IMR-90 (cell line): Measurements from ENCODE around the gene FCHO1. TPM values are rescaled to one million over a fixed set of nuclear protein-coding genes. Genes with fewer than 3 reads are reported as not detected.

Experiments
- ATAC-seq: fragments of 200-7000 bp; cut with Tn5 transposase; 2 replicates; pipeline ENCODE4 v1.9.1; 2020; ENCODE audit warnings: low read depth, mild to moderate bottlenecking, moderate library complexity
- BruUV-seq: library from RNA; stranded (reverse); fragments of 400-500 nt; replicated peaks from 2 replicates; lab custom pipeline; 2021; lab: Mats Ljungman, UMichigan
- CTCF ChIA-PET: fragments of 300-600 bp; formaldehyde crosslinking; extraction: SDS; loops from one replicate; lab custom pipeline; 2021; ENCODE audit warnings: antibody characterized with exemption; lab: Yijun Ruan, JAX
- POLR2A ChIA-PET: fragments of 300-600 bp; sonication (Branson Sonifier 250); formaldehyde crosslinking; loops from one replicate; lab custom pipeline; 2022; ENCODE audit warnings: antibody characterized with exemption; ENCODE audit not compliant: unreplicated experiment; lab: Charles Lee
- DNase-seq: peaks from one replicate; pipeline ENCODE4 v3.0.0; 2013
- H2AFZ ChIP-seq: replicated peaks from 2 replicates; pipeline ENCODE3; 2013; ENCODE audit warnings: low read length, mild to moderate bottlenecking; ENCODE audit not compliant: poor library complexity
- H2AK5ac ChIP-seq: 2 replicates; pipeline ENCODE4 v1.6.1; 2013; ENCODE audit warnings: low read depth, low read length, inconsistent platforms
- H2AK9ac ChIP-seq: replicated peaks from 2 replicates; pipeline ENCODE3; 2013; ENCODE audit warnings: mild to moderate bottlenecking, low read depth, low read length, moderate library complexity; ENCODE audit not compliant: poor library complexity
- H2BK120ac ChIP-seq: 2 replicates; pipeline ENCODE4 v1.6.1; 2013; ENCODE audit warnings: low read depth, low read length, inconsistent platforms
- H2BK15ac ChIP-seq: 3 replicates; pipeline ENCODE4 v1.6.1; 2013; ENCODE audit warnings: low read depth, low read length, inconsistent platforms
- H2BK20ac ChIP-seq: 2 replicates; pipeline ENCODE4 v1.6.1; 2013; ENCODE audit warnings: low read depth, mild to moderate bottlenecking, inconsistent platforms, low read length, moderate library complexity
- H2BK5ac ChIP-seq: 2 replicates; pipeline ENCODE4 v1.6.1; 2013; ENCODE audit warnings: mild to moderate bottlenecking, low read depth, low read length, inconsistent platforms; ENCODE audit not compliant: poor library complexity, severe bottlenecking
- H3K14ac ChIP-seq: replicated peaks from 2 replicates; pipeline ENCODE4 v1.6.1; 2013; ENCODE audit warnings: low read depth, low read length, inconsistent platforms
- H3K18ac ChIP-seq: 2 replicates; pipeline ENCODE4 v1.6.1; 2013; ENCODE audit warnings: low read depth, low read length, control low read depth
- H3K23ac ChIP-seq: 2 replicates; pipeline ENCODE4 v1.6.1; 2013; ENCODE audit warnings: low read depth, low read length, inconsistent platforms
- H3K27ac ChIP-seq: 2 replicates; pipeline ENCODE4 v1.5.1; 2013; ENCODE audit warnings: mild to moderate bottlenecking, control low read depth, low read length; ENCODE audit not compliant: insufficient read depth
- H3K27me3 ChIP-seq: 2 replicates; pipeline ENCODE4 v1.6.1; 2013; ENCODE audit warnings: low read length; ENCODE audit not compliant: control insufficient read depth, insufficient read depth
- H3K36me3 ChIP-seq: 2 replicates; pipeline ENCODE4 v1.6.1; 2013; ENCODE audit warnings: low read length, mixed read lengths; ENCODE audit not compliant: control insufficient read depth, insufficient read depth
- H3K4ac ChIP-seq: 2 replicates; pipeline ENCODE4 v1.6.1; 2013; ENCODE audit warnings: low read depth, low read length, inconsistent platforms
- H3K4me1 ChIP-seq: 2 replicates; pipeline ENCODE4 v1.6.1; 2013; ENCODE audit warnings: low read length, mixed read lengths; ENCODE audit not compliant: control insufficient read depth, insufficient read depth
- H3K4me2 ChIP-seq: 2 replicates; pipeline ENCODE4 v1.6.1; 2013; ENCODE audit warnings: low read depth, mild to moderate bottlenecking, control low read depth, low read length, moderate library complexity
- H3K4me3 ChIP-seq: 2 replicates; pipeline ENCODE4 v1.5.1; 2013; ENCODE audit warnings: low read depth, mild to moderate bottlenecking, control low read depth, low read length, moderate library complexity; ENCODE audit not compliant: insufficient read depth
- H3K56ac ChIP-seq: 2 replicates; pipeline ENCODE4 v1.6.1; 2013; ENCODE audit warnings: low read length, inconsistent platforms; ENCODE audit not compliant: insufficient read depth; ENCODE audit errors: extremely low read depth
- H3K79me1 ChIP-seq, 2 experiments: 2 replicates each; pipeline ENCODE4 v1.6.1; 2013; ENCODE audit warnings: low read length in 2 of 2, inconsistent platforms in 1 of 2, low read depth in 1 of 2
- H3K9ac ChIP-seq: 2 replicates; pipeline ENCODE4 v1.6.1; 2013; ENCODE audit warnings: low read depth, low read length, control low read depth
- H3K9me1 ChIP-seq: 2 replicates; pipeline ENCODE4 v1.6.1; 2013; ENCODE audit warnings: low read length, inconsistent platforms; ENCODE audit not compliant: insufficient read depth
- H3K9me3 ChIP-seq: 2 replicates; pipeline ENCODE4 v1.6.1; 2013; ENCODE audit warnings: low read length; ENCODE audit not compliant: control insufficient read depth, insufficient read depth
- H4K20me1 ChIP-seq: 2 replicates; pipeline ENCODE4 v1.6.1; 2013; ENCODE audit warnings: low read length, inconsistent platforms; ENCODE audit not compliant: insufficient read depth
- H4K5ac ChIP-seq: 2 replicates; pipeline ENCODE4 v1.6.1; 2013; ENCODE audit warnings: mild to moderate bottlenecking, low read depth, low read length, control low read depth
- H4K8ac ChIP-seq, 2 experiments: 2 replicates each; pipeline ENCODE4 v1.6.1; 2013; ENCODE audit warnings: low read depth in 2 of 2, low read length in 2 of 2, control low read depth in 1 of 2, inconsistent platforms in 1 of 2
- H4K91ac ChIP-seq: 2 replicates; pipeline ENCODE4 v1.6.1; 2013; ENCODE audit warnings: low read depth, low read length, inconsistent platforms; ENCODE audit not compliant: insufficient read depth
- BHLHE40 ChIP-seq: fragments of 150-350 bp; IDR thresholded peaks from 2 replicates; pipeline ENCODE4 v1.6.1; 2016; ENCODE audit warnings: mild to moderate bottlenecking, low read depth, low read length
- CHD1 ChIP-seq: IDR thresholded peaks from 2 replicates; pipeline ENCODE4 v1.6.1; 2012; ENCODE audit warnings: low read depth, low read length, improper control_type of control experiment
- CTCF ChIP-seq: conservative IDR thresholded peaks from 2 replicates; pipeline ENCODE4 v1.5.1; 2012; ENCODE audit warnings: mild to moderate bottlenecking, low read depth, low read length, improper control_type of control experiment
- ELK1 ChIP-seq: fragments of 150-350 bp; IDR thresholded peaks from 2 replicates; pipeline ENCODE4 v1.6.1; 2016; ENCODE audit warnings: low read depth, mild to moderate bottlenecking, low read length, moderate library complexity, borderline replicate concordance
- FOS ChIP-seq: fragments of 150-350 bp; IDR thresholded peaks from 2 replicates; pipeline ENCODE4 v1.6.1; 2016; ENCODE audit warnings: low read depth, low read length
- MAFK ChIP-seq: IDR thresholded peaks from 2 replicates; pipeline ENCODE4 v1.6.1; 2012; ENCODE audit warnings: low read depth, low read length, improper control_type of control experiment
- MAZ ChIP-seq: IDR thresholded peaks from 2 replicates; pipeline ENCODE4 v1.6.1; 2012; ENCODE audit warnings: low read depth, mild to moderate bottlenecking, low read length, improper control_type of control experiment, moderate library complexity, borderline replicate concordance
- MXI1 ChIP-seq: IDR thresholded peaks from 2 replicates; pipeline ENCODE4 v1.6.1; 2012; ENCODE audit warnings: low read depth, mild to moderate bottlenecking, low read length, moderate library complexity, borderline replicate concordance
- NFE2L2 ChIP-seq: fragments of 150-350 bp; IDR thresholded peaks from 2 replicates; pipeline ENCODE4 v1.6.1; 2016; ENCODE audit warnings: low read depth, mild to moderate bottlenecking, low read length
- POLR2A ChIP-seq: IDR thresholded peaks from 2 replicates; pipeline ENCODE4 v1.6.1; 2012; ENCODE audit warnings: mild to moderate bottlenecking, low read depth, low read length
- RAD21 ChIP-seq: IDR thresholded peaks from 2 replicates; pipeline ENCODE4 v1.6.1; 2012; ENCODE audit warnings: low read length, improper control_type of control experiment
- RCOR1 ChIP-seq: IDR thresholded peaks from 2 replicates; pipeline ENCODE4 v1.6.1; 2012; ENCODE audit warnings: mild to moderate bottlenecking, low read length, improper control_type of control experiment; ENCODE audit not compliant: insufficient replicate concordance
- RFX5 ChIP-seq: IDR thresholded peaks from 2 replicates; pipeline ENCODE4 v1.8.0; 2012; ENCODE audit warnings: low read depth, mild to moderate bottlenecking, low read length, moderate library complexity
- SMC3 ChIP-seq: fragments of 150-350 bp; IDR thresholded peaks from 2 replicates; pipeline ENCODE4 v1.6.1; 2016; ENCODE audit warnings: low read depth, mild to moderate bottlenecking, antibody characterized with exemption, low read length, moderate library complexity
- WGBS, 2 experiments: methylation state at CpG; one replicate each; pipeline versions ENCODE4 v1.1.5 to v1.1.7; 2013; ENCODE audit warnings: missing lambda C conversion rate in 2 of 2; ENCODE audit not compliant: insufficient read length in 1 of 2; ENCODE audit errors: extremely low coverage in 2 of 2; 5-methylcytosine and 5-hydroxymethylcytosine counted together
- dilution Hi-C: fragments of 300-500 bp; cut with HindIII; formaldehyde crosslinking; loops from one replicate; pipeline ENCODE4 v1.14.3; 2018; ENCODE audit warnings: low sequenced_read_pairs; ENCODE audit not compliant: unreplicated experiment
- in situ Hi-C: fragments of 300-500 bp; cut with MboI; formaldehyde crosslinking; loops from 3 replicates; pipeline ENCODE4 v1.14.3; 2019; ENCODE audit warnings: low sequenced_read_pairs, inconsistent platforms, mixed read lengths
- intact Hi-C: fragments of 100-400 bp; cut with micrococcal nuclease; formaldehyde crosslinking; loops from 2 replicates; pipeline ENCODE4 v1.10.0; 2022
- polyA plus RNA-seq, 3 experiments: library from polyadenylated mRNA; depleted of rRNA; stranded (reverse); fragments of >200 nt; gene quantifications; 2 replicates each; pipeline ENCODE4 v1.2.3, GENCODE V29; 2012; ENCODE audit warnings: low replicate concordance in 1 of 3
- total RNA-seq: library from RNA; depleted of rRNA; stranded (reverse); fragments of >200 nt; gene quantifications from 2 replicates; pipeline ENCODE4 v1.2.3, GENCODE V29; 2012
- TF ChIP-seq, protein P1 (sequence below): fragments of 150-350 bp; IDR thresholded peaks from 2 replicates; pipeline ENCODE4 v1.6.1; 2017; ENCODE audit warnings: mild to moderate bottlenecking, antibody characterized with exemption, low read length, low read depth

Gene FCHO1
- total and polyA plus RNA-seq, 2 of the 4 experiments (the other 2 are of a cell fraction), result 0.18 to 1.0 TPM

DNA sequence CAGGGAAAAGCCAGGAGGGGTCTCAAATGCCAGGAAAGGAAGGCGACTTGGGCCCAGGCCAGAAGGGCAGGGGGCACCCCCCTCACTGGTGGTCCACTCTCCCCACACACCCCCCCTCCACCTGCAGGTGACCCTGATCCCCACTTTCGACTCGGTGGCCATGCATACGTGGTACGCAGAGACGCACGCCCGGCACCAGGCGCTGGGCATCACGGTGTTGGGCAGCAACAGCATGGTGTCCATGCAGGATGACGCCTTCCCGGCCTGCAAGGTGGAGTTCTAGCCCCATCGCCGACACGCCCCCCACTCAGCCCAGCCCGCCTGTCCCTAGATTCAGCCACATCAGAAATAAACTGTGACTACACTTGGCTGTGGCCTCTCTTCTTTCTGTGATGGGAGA is 17.1 kb upstream of the FCHO1 start:
- H3K79me1 ChIP-seq, result peaks cover 12 to 44% of the 10 kb centered on the region in 2 experiments; a peak in 3 of 4 replicates
- peaks cover 2% of the 10 kb centered on the region; the same call in 1 of the 2 replicates for H3K9me3 ChIP-seq
- no peak overlapping the region for H4K91ac ChIP-seq
- peak overlapping the region; percentile 58 for H2AFZ ChIP-seq
- TF ChIP-seq NFE2L2 (no peak), MAZ (no peak), BHLHE40 (no peak), FOS (no peak), MAFK (no peak), RAD21 (no peak), RCOR1 (no peak), POLR2A (no peak), ELK1 (no peak), SMC3 (no peak), RFX5 (no peak), CTCF (no peak), CHD1 (no peak), MXI1 (no peak)
- TF ChIP-seq, protein P1, sequence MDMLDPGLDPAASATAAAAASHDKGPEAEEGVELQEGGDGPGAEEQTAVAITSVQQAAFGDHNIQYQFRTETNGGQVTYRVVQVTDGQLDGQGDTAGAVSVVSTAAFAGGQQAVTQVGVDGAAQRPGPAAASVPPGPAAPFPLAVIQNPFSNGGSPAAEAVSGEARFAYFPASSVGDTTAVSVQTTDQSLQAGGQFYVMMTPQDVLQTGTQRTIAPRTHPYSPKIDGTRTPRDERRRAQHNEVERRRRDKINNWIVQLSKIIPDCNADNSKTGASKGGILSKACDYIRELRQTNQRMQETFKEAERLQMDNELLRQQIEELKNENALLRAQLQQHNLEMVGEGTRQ, result no peak
- in situ Hi-C loops (no loop called here), intact Hi-C loops (no loop called here), dilution Hi-C loops (no loop called here)
- POLR2A ChIA-PET, result interaction anchor here (0.6 kb wide), 1 partner anchor 8 kb away, joined by 13 read pairs; no protein-coding TSS in a partner anchor
- H2BK120ac ChIP-seq, result no peak overlapping the region
- H3K4me3 ChIP-seq, result no peak overlapping the region
- no peak overlapping the region for H2AK5ac ChIP-seq
- no peaks in the 10 kb centered on the region for H3K27me3 ChIP-seq
- DNase-seq (no peak), ATAC-seq (no peak)
- H3K4me2 ChIP-seq, result no peak overlapping the region
- peaks cover 3% of the 10 kb centered on the region for H3K4me1 ChIP-seq
- no peak overlapping the region for H3K9ac ChIP-seq
- H3K23ac ChIP-seq, result no peak overlapping the region
- 98% methylated on average over 10 of the region's 16 CpGs; no CpG with 5 or more reads in 1 of the 2 experiments for WGBS, 2 experiments
- peaks cover 39% of the 10 kb centered on the region for H4K20me1 ChIP-seq
- H2BK20ac ChIP-seq, result no peak overlapping the region
- H3K56ac ChIP-seq, result no peak overlapping the region
- H3K27ac ChIP-seq, result no peak overlapping the region
- H2BK15ac ChIP-seq, result no peak overlapping the region
- no peak overlapping the region for H3K14ac ChIP-seq
- H3K4ac ChIP-seq, result no peak overlapping the region
- no TSS peak for BruUV-seq
- H2BK5ac ChIP-seq, result no peak overlapping the region
- no peak overlapping the region for H4K8ac ChIP-seq
- no peak overlapping the region for H3K18ac ChIP-seq
- no peak overlapping the region for H4K5ac ChIP-seq
- CTCF ChIA-PET, result no interaction called here
- no peak overlapping the region for H2AK9ac ChIP-seq
- peaks cover 42% of the 10 kb centered on the region for H3K36me3 ChIP-seq
- peaks cover 2% of the 10 kb centered on the region; the same call in 1 of the 2 replicates for H3K9me1 ChIP-seq
